OCI-M2 (cell line): ENCODE data around the gene IQCK.

ENCODE experiments used
- DNase-seq: peaks from one replicate; lab custom pipeline; 2025; ENCODE audit not compliant: unreplicated experiment; lab: John Stamatoyannopoulos, UW

Gene IQCK

DNA sequence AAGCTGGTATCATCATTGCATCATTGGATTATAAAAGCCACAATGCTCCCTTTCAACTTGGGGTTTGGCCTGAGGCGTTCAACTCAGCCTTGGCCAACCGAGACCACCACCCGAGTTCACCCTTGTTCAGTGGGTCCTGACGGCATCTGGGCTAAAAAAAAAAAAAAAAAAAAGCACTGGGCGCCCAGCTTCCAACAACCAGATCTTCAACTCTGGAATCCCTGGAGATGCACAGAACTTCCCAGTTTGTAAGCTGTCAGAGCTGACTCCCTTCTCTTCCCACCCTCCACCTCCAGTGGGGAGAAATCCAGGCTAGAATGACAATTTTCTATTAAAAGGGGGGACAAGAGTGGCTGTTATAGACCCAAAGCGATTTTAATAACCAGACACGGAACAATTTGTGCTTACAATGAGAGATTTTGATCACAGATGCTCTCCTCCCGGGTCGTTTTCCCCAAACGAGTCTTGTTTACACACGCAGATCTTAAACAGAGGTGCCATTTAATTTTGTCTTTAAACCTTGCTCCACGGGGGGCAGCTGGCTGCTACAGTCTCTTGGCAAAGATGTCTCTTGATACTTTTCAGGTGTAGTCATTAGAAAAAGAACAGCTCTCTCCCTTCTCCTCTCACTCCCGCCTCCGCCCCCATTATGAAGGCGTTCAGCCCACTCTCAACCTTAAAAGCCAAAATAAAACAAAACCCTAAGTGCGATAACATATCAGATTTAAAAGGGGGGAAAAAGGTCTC is 139.7 kb downstream of the IQCK start:
- no peak for DNase-seq

DNA sequence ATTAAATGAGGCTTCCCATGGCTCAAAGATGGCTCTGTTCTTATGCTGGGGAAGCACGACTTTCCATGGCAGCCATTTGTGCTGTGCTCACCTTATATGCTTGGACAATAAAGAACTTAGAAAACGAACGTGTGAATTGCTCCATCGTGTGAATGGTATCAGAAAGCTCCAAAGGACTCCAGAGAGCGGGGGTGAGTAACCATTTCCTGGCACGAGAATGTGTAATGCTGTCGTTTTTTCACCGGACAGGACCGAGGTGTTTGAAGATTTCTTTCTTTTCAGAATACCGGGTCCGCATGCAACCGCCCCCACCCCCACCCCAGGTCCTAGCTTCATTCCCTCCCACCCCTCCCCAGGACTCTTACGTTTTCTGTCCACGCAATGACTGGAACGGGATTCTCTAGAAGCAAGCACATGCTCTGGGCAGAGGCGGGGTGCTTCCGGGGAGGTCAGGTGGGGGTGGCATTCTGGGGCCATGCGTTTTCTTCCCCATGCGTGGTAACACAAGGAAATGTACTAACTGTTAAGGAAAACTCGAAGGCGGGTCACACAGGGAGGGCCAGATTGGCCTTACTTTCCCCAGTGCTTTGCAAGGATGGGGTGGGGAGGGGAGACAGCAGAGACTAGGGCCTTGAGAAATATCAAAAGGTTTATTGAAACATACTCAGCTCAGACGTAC is 140.4 kb downstream of the IQCK start:
- DNase-seq, result no peak

GRCh38 chr16:19859166-19859565 is 141.1 kb downstream of the IQCK start:
- DNase-seq, result no peak

- no peak for DNase-seq
These were observed 141.5 kb downstream of the IQCK start for GRCh38 chr16:19859603-19860002.

DNA sequence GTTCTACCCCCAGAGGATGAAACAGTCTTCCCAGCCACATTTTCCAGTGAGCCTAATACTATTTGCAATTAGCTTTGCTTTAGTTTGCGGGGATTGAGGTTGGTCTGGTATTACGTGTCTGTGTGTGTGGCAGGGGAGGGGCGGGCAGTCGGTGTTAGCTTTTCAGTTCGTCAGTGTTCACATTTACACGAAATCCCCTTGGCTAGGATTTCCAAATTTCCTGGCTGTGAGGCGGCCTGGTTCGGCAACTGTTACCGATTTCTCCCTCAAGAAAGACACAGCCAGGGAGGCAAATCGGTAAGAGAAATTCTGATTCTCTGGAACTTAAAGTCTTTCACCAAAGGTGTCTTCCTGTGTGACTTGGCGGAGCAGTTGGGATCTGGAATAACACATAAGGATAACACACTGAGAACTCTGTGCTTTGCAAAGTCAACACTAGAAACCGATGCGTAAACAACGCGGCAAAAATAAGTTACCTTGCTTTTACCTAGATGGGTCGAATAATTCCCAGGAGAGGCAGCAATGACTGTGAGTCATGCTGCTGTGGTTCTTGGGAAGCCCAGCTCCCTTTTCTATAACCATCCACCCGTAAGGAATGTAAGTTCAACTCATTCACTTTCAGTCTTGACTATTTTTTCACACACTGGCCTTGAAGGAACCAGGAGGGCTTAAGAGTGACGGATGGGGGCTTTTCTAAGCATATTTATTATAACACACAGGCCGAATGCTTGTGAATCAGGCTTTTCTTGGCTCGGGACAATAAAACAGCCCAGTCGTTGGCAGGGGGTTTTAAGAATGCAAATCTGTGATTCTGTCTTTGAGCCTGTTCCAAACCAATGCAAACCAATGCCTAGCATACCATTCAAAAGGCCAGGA is 142.3 kb downstream of the IQCK start:
- DNase-seq, result no peak

GRCh38 chr16:19861133-19861532 is 143.1 kb downstream of the IQCK start:
- no peak for DNase-seq

DNA sequence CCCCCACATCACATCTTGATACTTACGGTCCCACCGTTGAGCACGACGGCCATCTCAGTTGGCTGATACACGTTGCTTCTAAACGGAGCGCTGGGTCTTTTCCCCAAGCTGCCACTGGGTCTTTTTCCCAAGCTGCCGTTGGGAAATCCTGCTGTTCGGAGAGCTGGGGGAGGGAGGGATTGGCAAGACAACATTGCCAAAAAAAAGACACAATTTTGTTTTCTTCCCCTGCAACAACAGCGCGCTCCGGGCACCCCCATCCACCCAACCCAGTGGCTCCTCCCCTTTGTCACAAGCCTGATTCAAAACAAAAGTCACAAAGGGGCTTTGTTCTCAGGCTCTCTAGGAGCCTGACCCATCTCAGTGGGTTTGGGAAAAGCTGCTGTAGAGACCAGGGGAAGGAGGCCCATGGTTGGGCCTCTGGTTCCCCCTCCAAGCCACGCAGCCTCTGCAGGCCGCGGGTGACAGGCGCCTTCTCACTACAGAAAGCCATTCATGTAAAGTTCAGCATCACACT is 143.8 kb downstream of the IQCK start:
- DNase-seq, result no peak

- no peak for DNase-seq
These were observed 145.9 kb downstream of the IQCK start for GRCh38 chr16:19863990-19864389.

DNA sequence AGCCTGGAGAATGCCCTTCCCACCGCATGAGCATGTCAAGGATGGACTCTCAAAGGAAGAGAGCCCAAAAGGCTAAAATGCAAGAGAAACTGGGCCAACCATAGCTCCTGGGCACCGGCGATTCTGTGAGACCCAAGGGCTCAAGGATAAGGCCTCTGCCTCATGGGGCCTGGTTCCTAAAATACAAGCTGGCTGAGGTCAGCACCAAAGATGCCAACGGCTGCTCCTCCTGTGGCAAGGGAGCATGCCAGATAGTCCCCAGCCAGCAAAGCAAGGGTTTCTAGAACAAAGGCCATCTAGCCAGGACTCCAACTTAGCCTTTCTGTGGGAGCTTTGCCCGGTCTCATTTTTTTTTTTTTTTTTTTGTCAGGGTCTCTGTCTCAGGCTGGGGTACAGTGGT is 146.5 kb downstream of the IQCK start:
- no peak for DNase-seq

- no peak for DNase-seq
These were observed 150.3 kb downstream of the IQCK start for GRCh38 chr16:19868421-19868820.

DNA sequence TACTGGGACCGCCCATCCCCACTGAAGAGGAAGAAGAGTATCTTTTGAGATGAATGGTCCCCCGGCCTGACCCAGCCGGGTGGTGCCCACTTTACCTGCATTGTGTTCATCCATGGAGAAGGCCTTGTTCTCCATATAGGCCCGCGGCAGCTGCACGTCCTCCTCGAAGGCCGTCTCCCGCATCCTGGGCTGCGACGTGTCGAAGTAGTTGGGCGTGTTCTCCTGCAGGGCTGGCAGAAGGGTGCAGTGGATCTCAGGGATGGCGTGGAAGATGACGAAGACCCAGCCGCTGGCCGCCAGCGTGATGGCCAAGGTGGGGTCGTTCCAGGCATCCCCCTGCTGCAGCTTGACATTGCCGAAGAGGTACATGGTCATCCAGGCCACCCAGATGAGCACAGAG is 153.7 kb downstream of the IQCK start:
- no peak for DNase-seq

DNA sequence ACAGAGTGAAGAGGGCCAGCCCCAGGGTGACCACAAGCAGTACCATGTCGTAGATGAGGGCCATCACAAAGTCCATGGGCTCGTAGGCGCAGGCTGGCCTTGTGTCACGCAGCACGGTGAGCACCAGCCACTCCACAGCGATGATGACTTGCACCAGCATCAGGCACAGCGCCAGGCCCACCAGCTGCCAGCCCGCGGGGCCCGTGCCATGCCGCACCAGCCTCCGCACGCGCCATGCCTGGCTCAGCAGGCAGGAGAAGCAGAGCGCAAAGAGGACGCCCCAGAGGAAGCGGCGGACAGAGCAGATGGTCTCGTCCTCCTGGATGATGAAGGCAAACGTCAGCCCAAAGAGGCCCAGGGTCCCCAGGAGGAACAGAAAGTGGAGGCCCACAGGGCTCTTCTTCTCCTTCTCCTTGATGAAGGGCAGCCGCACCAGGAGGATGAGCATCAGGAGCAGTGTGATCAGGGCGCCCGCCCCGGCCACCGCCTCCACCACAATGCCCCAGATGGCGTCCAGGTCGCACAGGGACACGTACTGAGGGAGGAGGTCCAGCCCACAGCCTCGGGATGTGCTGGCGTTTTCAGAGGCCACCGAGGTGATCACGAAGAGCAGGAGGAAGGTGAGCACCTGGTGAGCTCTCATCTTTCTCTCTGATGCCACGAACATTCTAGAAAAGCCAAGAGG is 154.2 kb downstream of the IQCK start:
- no peak for DNase-seq

DNA sequence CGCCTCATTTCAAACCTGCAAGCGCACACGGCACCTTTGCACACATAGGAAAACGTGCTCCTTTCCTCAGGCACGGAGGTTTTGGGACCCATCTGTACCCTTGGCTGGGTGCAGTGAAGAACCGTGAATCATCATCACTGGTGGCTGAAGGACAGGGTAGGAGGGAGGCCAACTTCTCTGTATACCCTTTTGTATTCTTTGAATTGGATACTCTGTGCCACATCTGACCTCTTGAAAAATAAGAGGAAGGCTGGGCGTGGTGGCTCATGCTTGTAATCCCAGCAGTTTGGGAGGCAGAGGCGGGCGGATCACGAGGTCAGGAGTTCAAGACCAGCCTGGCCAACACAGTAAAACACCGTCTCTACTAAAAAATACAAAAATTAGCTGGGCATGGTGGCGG is 154.9 kb downstream of the IQCK start:
- DNase-seq, result no peak

DNA sequence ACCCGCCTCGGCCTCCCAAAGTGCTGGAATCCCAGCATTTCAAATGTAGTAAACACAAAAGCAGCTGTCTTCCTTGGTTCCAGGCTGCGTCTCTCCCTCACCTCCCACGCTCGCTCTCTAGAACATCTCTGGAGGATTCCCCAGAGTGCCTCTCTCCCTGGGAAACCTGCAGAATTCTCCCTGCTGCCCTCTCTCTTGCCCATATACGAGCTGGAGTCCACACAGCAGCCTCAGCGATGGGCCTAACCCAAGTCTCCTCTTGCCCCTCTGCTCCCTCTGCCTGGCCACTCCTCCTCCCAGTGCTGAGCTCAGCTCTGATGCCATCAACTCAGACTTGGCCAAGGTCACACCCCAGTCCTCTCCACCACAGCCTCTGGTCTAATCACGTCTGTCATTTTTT is 156.0 kb downstream of the IQCK start:
- no peak for DNase-seq

DNA sequence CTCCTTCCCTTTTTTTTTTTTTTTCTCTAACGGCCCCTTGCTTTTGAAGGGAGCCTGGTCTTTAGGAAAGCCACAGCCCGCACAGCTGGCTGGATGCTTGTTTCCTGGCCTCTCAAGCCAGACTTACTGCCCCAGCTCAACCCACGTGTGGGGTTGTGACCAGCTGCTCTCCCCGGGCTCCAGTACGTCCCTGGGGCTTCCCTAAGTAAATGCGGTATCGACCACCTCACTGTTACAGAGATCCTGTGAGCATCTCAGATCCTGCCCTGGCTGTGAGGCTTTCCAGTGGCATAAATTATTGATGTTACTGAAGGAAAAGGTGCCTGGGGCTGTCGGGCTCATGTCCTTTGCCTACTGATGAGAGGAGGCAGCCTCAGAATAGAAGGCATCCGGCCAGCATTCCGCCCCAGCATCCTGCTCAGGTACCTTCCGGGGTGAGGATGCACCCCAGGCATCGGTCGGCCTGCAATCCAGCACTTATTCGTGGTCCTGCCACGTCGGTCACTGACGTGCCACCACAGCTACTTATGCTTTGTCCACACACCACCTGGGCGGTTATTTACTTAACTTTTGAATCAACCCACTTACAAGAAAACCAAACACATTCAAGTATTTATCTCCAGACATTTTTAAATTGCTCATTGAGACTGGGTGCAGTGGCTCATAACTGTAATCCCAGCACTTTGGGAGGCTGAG is 156.9 kb downstream of the IQCK start:
- DNase-seq, result no peak

DNA sequence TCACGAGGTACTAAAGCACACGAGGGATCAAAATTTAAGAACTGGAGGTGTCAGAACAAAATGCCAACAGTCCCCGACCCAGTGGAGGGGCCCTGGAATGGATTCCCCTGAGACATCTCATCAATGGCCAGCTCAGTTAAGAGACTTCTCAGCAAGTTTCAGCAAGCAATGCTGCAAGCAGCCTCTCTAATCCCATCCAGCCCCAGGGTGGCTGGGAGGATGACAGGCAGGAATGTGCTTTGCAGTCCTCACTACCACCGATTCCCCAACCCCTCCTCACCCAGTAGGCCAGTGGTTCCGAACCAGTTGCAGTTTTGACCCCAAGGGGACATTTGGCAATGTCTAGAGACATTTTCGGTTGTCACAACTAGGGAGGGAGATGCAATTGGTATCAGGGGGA is 157.8 kb downstream of the IQCK start:
- no peak for DNase-seq

- no peak for DNase-seq
These were observed 158.5 kb downstream of the IQCK start for GRCh38 chr16:19876501-19877059.

DNA sequence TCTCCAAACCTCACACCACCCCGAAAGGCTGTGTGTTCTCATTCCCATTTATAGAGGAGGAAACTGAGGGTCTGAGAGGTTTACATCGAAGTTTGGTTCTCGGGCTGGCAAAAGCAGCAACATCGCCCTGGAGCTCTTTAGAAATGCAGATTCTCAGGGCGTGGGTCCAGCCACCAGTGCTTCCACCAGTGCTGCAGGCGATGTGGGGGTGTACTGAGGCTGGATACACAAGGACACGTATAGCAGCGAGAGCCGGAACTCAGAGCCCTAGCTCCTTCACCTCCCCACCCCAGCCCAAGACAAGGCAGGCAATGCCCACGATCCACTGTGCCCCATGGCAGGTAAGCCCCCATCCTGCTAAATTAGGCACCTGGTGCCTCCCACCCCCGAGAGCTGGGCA is 160.7 kb downstream of the IQCK start:
- DNase-seq, result no peak

- no peak for DNase-seq
These were observed 161.2 kb downstream of the IQCK start for GRCh38 chr16:19879241-19879792.

DNA sequence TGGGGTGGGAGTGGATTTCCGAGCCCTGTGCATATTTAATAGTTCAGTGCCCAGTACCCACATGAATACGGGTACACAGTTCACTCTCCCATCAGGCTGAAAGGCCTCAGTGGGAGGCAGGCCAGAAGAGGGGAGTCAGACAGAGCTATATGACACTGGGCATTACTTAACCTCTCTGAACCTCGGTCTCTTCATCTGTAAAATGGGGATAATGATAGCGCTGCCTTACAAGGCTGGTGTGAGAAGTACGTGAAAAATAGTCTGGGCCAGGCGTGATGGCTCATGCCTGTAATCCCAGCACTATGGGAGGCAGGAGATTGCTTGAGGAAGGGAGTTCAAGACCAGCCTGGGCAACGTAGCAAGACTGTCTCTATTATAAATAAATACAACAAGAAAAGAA is 163.0 kb downstream of the IQCK start:
- DNase-seq, result no peak
